HEK293 (cell line): ENCODE results near the gene CREB5.

Source experiments
- CTCF ChIA-PET: fragments of 350-600 bp; formaldehyde crosslinking; extraction: SDS; loops from one replicate; lab custom pipeline; 2021; ENCODE audit warnings: antibody characterized with exemption; lab: Yijun Ruan, JAX
- POLR2A ChIA-PET: fragments of 300-600 bp; formaldehyde crosslinking; extraction: SDS; loops from one replicate; lab custom pipeline; 2020; ENCODE audit warnings: antibody characterized with exemption, inconsistent platforms; lab: Yijun Ruan, JAX
- H3K27ac ChIP-seq: fragments of 200-500 bp; sonication (Bioruptor generic); 2 replicates; pipeline ENCODE4 v1.5.1; 2014; ENCODE audit warnings: low read depth, low read length, control low read depth, inconsistent platforms; ENCODE audit errors: extremely low read depth
- H3K36me3 ChIP-seq, 2 experiments: fragments of 200-500 bp in 1 of 2; sonication (Bioruptor generic) in 1 of 2; 1 replicate in 1 of 2; 2 replicates in 1 of 2; pipeline ENCODE4 v1.5.1; 2014 to 2017; ENCODE audit warnings: inconsistent platforms in 2 of 2, low read length in 2 of 2; ENCODE audit not compliant: control insufficient read depth in 2 of 2, insufficient read depth in 1 of 2
- H3K4me1 ChIP-seq: fragments of 200-500 bp; sonication (Bioruptor generic); 2 replicates; pipeline ENCODE4 v1.5.1; 2014; ENCODE audit warnings: mild to moderate bottlenecking, low read length, inconsistent platforms; ENCODE audit not compliant: control insufficient read depth, insufficient read depth
- H3K4me3 ChIP-seq: 2 replicates; pipeline ENCODE4 v1.5.1; 2011; ENCODE audit warnings: low read depth, mild to moderate bottlenecking, control low read depth, low read length, moderate library complexity
- H3K9me3 ChIP-seq: fragments of 200-500 bp; sonication (Bioruptor generic); 2 replicates; pipeline ENCODE4 v1.5.1; 2014; ENCODE audit warnings: low read depth, low read length, inconsistent platforms; ENCODE audit not compliant: control insufficient read depth, insufficient read depth
- ATF2 ChIP-seq: fragments of 450-650 bp; formaldehyde crosslinking; IDR thresholded peaks from 2 replicates; pipeline ENCODE4 v1.5.1; 2016; ENCODE audit warnings: missing biosample characterization, missing genetic modification characterization, low read depth
- EGR2 ChIP-seq: fragments of 450-650 bp; formaldehyde crosslinking; IDR thresholded peaks from 2 replicates; pipeline ENCODE4 v1.5.1; 2016; ENCODE audit warnings: low read depth, missing biosample characterization, missing genetic modification characterization
- HIC1 ChIP-seq: fragments of 450-650 bp; formaldehyde crosslinking; IDR thresholded peaks from 2 replicates; pipeline ENCODE4 v1.5.1; 2016; ENCODE audit warnings: missing biosample characterization, missing genetic modification characterization
- HOXA7 ChIP-seq: sonication (generic); formaldehyde crosslinking; IDR thresholded peaks from 2 replicates; pipeline ENCODE4 v1.8.1; 2022; ENCODE audit warnings: missing genetic modification reagents, borderline replicate concordance
- KLF16 ChIP-seq: fragments of 450-650 bp; formaldehyde crosslinking; IDR thresholded peaks from 2 replicates; pipeline ENCODE4 v1.5.1; 2017; ENCODE audit warnings: missing biosample characterization, missing genetic modification characterization
- KLF8 ChIP-seq: fragments of 450-650 bp; formaldehyde crosslinking; IDR thresholded peaks from 2 replicates; pipeline ENCODE4 v1.5.1; 2016; ENCODE audit warnings: missing biosample characterization, missing genetic modification characterization
- PATZ1 ChIP-seq: fragments of 450-650 bp; formaldehyde crosslinking; IDR thresholded peaks from 2 replicates; pipeline ENCODE4 v1.5.1; 2016; ENCODE audit warnings: missing biosample characterization, missing genetic modification characterization
- SP7 ChIP-seq: fragments of 450-650 bp; formaldehyde crosslinking; IDR thresholded peaks from 2 replicates; pipeline ENCODE4 v1.5.1; 2016; ENCODE audit warnings: missing biosample characterization, missing genetic modification characterization
- WT1 ChIP-seq: fragments of 450-650 bp; formaldehyde crosslinking; IDR thresholded peaks from 2 replicates; pipeline ENCODE4 v1.5.1; 2016; ENCODE audit warnings: missing biosample characterization, missing genetic modification characterization
- ZBTB21 ChIP-seq: fragments of 450-650 bp; formaldehyde crosslinking; IDR thresholded peaks from 2 replicates; pipeline ENCODE4 v1.5.1; 2017; ENCODE audit warnings: missing biosample characterization, missing genetic modification characterization
- ZBTB44 ChIP-seq: fragments of 450-650 bp; IDR thresholded peaks from 2 replicates; pipeline ENCODE4 v1.5.1; 2018; ENCODE audit warnings: missing biosample characterization, mild to moderate bottlenecking, missing genetic modification characterization
- ZEB2 ChIP-seq: fragments of 450-650 bp; formaldehyde crosslinking; IDR thresholded peaks from 2 replicates; pipeline ENCODE4 v1.5.1; 2016; ENCODE audit warnings: missing biosample characterization, missing genetic modification characterization
- ZNF324 ChIP-seq: fragments of 450-650 bp; formaldehyde crosslinking; IDR thresholded peaks from 2 replicates; pipeline ENCODE4 v1.5.1; 2016; ENCODE audit warnings: missing biosample characterization, missing genetic modification characterization
- ZNF366 ChIP-seq: fragments of 450-650 bp; formaldehyde crosslinking; conservative IDR thresholded peaks from 2 replicates; pipeline ENCODE4 v1.5.1; 2016; ENCODE audit warnings: missing biosample characterization, missing genetic modification characterization
- ZNF394 ChIP-seq: fragments of 450-650 bp; formaldehyde crosslinking; IDR thresholded peaks from 2 replicates; pipeline ENCODE4 v1.5.1; 2016; ENCODE audit warnings: missing biosample characterization, missing genetic modification characterization, mild to moderate bottlenecking, moderate library complexity, borderline replicate concordance
- ZNF404 ChIP-seq: fragments of 450-650 bp; formaldehyde crosslinking; IDR thresholded peaks from 2 replicates; pipeline ENCODE4 v1.5.1; 2017; ENCODE audit warnings: missing biosample characterization, missing genetic modification characterization
- ZNF544 ChIP-seq: fragments of 450-650 bp; formaldehyde crosslinking; IDR thresholded peaks from 2 replicates; pipeline ENCODE4 v1.5.0; 2017; ENCODE audit warnings: missing biosample characterization, missing genetic modification characterization
- ZNF610 ChIP-seq: fragments of 450-650 bp; formaldehyde crosslinking; IDR thresholded peaks from 2 replicates; pipeline ENCODE4 v1.5.1; 2016; ENCODE audit warnings: missing biosample characterization, missing genetic modification characterization, borderline replicate concordance
- ZNF621 ChIP-seq: fragments of 450-650 bp; formaldehyde crosslinking; IDR thresholded peaks from 2 replicates; pipeline ENCODE4 v1.5.1; 2017; ENCODE audit warnings: missing biosample characterization, missing genetic modification characterization
- ZNF629 ChIP-seq: fragments of 450-650 bp; formaldehyde crosslinking; IDR thresholded peaks from 2 replicates; pipeline ENCODE4 v1.5.1; 2017; ENCODE audit warnings: missing biosample characterization, missing genetic modification characterization
- ZNF777 ChIP-seq: fragments of 450-650 bp; formaldehyde crosslinking; IDR thresholded peaks from 2 replicates; pipeline ENCODE4 v1.5.1; 2017; ENCODE audit warnings: missing biosample characterization, missing genetic modification characterization, borderline replicate concordance
- TF ChIP-seq, protein P1 (sequence below): fragments of 450-650 bp; formaldehyde crosslinking; IDR thresholded peaks from 2 replicates; pipeline ENCODE4 v1.5.1; 2016; ENCODE audit warnings: missing biosample characterization, missing genetic modification characterization
- TF ChIP-seq, protein P2 (sequence below): fragments of 450-650 bp; formaldehyde crosslinking; IDR thresholded peaks from 2 replicates; pipeline ENCODE4 v1.5.1; 2017; ENCODE audit warnings: missing biosample characterization, missing genetic modification characterization

The CREB5 gene

GRCh38 chr7:28621369-28621841, 209.1 kb downstream of the CREB5 start (continued):
- TF ChIP-seq ZBTB44 (tag by site-specific recombination), result no peak
- TF ChIP-seq, protein P1, sequence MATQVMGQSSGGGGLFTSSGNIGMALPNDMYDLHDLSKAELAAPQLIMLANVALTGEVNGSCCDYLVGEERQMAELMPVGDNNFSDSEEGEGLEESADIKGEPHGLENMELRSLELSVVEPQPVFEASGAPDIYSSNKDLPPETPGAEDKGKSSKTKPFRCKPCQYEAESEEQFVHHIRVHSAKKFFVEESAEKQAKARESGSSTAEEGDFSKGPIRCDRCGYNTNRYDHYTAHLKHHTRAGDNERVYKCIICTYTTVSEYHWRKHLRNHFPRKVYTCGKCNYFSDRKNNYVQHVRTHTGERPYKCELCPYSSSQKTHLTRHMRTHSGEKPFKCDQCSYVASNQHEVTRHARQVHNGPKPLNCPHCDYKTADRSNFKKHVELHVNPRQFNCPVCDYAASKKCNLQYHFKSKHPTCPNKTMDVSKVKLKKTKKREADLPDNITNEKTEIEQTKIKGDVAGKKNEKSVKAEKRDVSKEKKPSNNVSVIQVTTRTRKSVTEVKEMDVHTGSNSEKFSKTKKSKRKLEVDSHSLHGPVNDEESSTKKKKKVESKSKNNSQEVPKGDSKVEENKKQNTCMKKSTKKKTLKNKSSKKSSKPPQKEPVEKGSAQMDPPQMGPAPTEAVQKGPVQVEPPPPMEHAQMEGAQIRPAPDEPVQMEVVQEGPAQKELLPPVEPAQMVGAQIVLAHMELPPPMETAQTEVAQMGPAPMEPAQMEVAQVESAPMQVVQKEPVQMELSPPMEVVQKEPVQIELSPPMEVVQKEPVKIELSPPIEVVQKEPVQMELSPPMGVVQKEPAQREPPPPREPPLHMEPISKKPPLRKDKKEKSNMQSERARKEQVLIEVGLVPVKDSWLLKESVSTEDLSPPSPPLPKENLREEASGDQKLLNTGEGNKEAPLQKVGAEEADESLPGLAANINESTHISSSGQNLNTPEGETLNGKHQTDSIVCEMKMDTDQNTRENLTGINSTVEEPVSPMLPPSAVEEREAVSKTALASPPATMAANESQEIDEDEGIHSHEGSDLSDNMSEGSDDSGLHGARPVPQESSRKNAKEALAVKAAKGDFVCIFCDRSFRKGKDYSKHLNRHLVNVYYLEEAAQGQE (tag by site-specific recombination), result no peak
- peak; percentile 30; the same call in 1 of the 2 replicates for TF ChIP-seq ATF2 (tag by site-specific recombination)
- TF ChIP-seq ZNF544 (tag by site-specific recombination), result no peak
- no peak for TF ChIP-seq HOXA7 (CRISPR knock-in tag)

- ChIA-PET CTCF (interaction anchor here (0.6 to 1.3 kb wide), 7 partner anchors 9 to 516 kb away, joined by 3 to 5 read pairs (median 4); no protein-coding TSS in a partner anchor), POLR2A (no interaction called here)
- no peaks in the 10 kb centered on the region for H3K36me3 ChIP-seq
- H3K27ac ChIP-seq, result no peak overlapping the region
- H3K4me1 ChIP-seq, result peaks cover 29% of the 10 kb centered on the region
- no peak overlapping the region for H3K4me3 ChIP-seq
- H3K9me3 ChIP-seq, result no peaks in the 10 kb centered on the region
- TF ChIP-seq ZEB2 (0 out of 2 replicates have a peak, but pooled peaks have one; percentile 41), ZNF629 (tag by site-specific recombination) (peak; percentile 61; the same call in 1 of the 2 replicates), ZNF777 (tag by site-specific recombination) (no peak), ZNF610 (tag by site-specific recombination) (no peak), EGR2 (no peak), KLF16 (tag by site-specific recombination) (no peak), ZBTB21 (peak; percentile 17; the same call in 1 of the 2 replicates), SP7 (tag by site-specific recombination) (0 out of 2 replicates have a peak, but pooled peaks have one; percentile 18), PATZ1 (tag by site-specific recombination) (no peak), HIC1 (no peak), ZNF404 (tag by site-specific recombination) (no peak), ZNF324 (no peak), WT1 (tag by site-specific recombination) (peak; percentile 66), KLF8 (tag by site-specific recombination) (0 out of 2 replicates have a peak, but pooled peaks have one; percentile 19), ZNF394 (peak; percentile 31; the same call in 1 of the 2 replicates), ZNF366 (tag by site-specific recombination) (peak; percentile 60; the same call in 1 of the 2 replicates), ZNF621 (tag by site-specific recombination) (no peak)
- TF ChIP-seq, protein P2, sequence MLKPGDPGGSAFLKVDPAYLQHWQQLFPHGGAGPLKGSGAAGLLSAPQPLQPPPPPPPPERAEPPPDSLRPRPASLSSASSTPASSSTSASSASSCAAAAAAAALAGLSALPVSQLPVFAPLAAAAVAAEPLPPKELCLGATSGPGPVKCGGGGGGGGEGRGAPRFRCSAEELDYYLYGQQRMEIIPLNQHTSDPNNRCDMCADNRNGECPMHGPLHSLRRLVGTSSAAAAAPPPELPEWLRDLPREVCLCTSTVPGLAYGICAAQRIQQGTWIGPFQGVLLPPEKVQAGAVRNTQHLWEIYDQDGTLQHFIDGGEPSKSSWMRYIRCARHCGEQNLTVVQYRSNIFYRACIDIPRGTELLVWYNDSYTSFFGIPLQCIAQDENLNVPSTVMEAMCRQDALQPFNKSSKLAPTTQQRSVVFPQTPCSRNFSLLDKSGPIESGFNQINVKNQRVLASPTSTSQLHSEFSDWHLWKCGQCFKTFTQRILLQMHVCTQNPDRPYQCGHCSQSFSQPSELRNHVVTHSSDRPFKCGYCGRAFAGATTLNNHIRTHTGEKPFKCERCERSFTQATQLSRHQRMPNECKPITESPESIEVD (tag by site-specific recombination), result 0 out of 2 replicates have a peak, but pooled peaks have one; percentile 10
Measured at GRCh38 chr7:28623105-28623730, 210.9 kb downstream of the CREB5 start.
